Body of pancreas (tissue), 4 donors: ENCODE results near the gene DNAJB13. TPM values are rescaled to one million over a fixed set of nuclear protein-coding genes. Genes with fewer than 3 reads are reported as not detected.

Experiments used
- ATAC-seq: fragments of 150-250 bp; one replicate; pipeline ENCODE4 v1.9.1; 2016
- DNase-seq, 4 donors: peaks; one replicate each; pipeline ENCODE4 v3.0.0-alpha.2; 2019
- H3K27ac ChIP-seq, 4 donors: fragments of 200-600 bp; sonication (generic); 1 replicate in 3 of 4; 2 replicates in 1 of 4; pipeline versions ENCODE4 v1.5.1 to v1.6.1; 2016 to 2019; ENCODE audit warnings: mild to moderate bottlenecking in 1 of 4, mixed read lengths in 1 of 4, moderate library complexity in 1 of 4
- H3K27me3 ChIP-seq, 2 donors: fragments of 200-600 bp; sonication (generic); one replicate each; pipeline ENCODE4 v1.6.0; 2016; ENCODE audit warnings: mild to moderate bottlenecking in 1 of 2
- H3K36me3 ChIP-seq, 2 donors: fragments of 200-600 bp; sonication (generic); replicated peaks in 1 of 2; 2 replicates each; pipeline ENCODE4 v1.5.1; 2016; ENCODE audit warnings: low read depth in 2 of 2; ENCODE audit not compliant: insufficient read depth in 1 of 2
- H3K4me1 ChIP-seq: fragments of 200-600 bp; sonication (generic); one replicate; pipeline ENCODE4 v1.6.0; 2016
- H3K4me3 ChIP-seq, 2 donors: fragments of 200-600 bp; sonication (generic); 1 replicate in 1 of 2; 2 replicates in 1 of 2; pipeline ENCODE4 v1.5.1; 2016 to 2019
- H3K9me3 ChIP-seq, 3 donors: fragments of 200-600 bp; sonication (generic); 1 replicate in 2 of 3; 2 replicates in 1 of 3; pipeline ENCODE4 v1.5.1; 2016
- CTCF ChIP-seq, 7 experiments: fragments of 450-650 bp in 4 of 7; fragments of 200-600 bp in 3 of 7; sonication (generic) in 3 of 7; IDR thresholded peaks; one replicate each; pipeline ENCODE4 v1.5.1; 2016 to 2019; ENCODE audit warnings: antibody characterized with exemption in 7 of 7
- POLR2A ChIP-seq, 3 donors: fragments of 450-650 bp; IDR thresholded peaks; one replicate each; pipeline ENCODE4 v1.6.1; 2016; ENCODE audit warnings: antibody characterized with exemption in 3 of 3, mild to moderate bottlenecking in 2 of 3
- WGBS, 2 donors: methylation state at CpG; one replicate each; pipeline ENCODE4 v1.1.5; 2017; 5-methylcytosine and 5-hydroxymethylcytosine counted together
- intact Hi-C: fragments of 100-400 bp; cut with DNase I; formaldehyde crosslinking; loops from one replicate; pipeline ENCODE4 v1.15.1; 2023
- total RNA-seq, 2 donors: library from RNA; depleted of rRNA; stranded (reverse); fragments of >200 nt; gene quantifications; one replicate each; pipeline ENCODE4 v1.1.0, GENCODE V29; 2016

Gene DNAJB13
- total RNA-seq, 2 donors from 2014 or later, result 0.78 TPM; not detected in 1

GRCh38 chr11:73976451-73977151, 25.8 kb downstream of the DNAJB13 start:
- Histone ChIP-seq H3K36me3 (no peaks in the 10 kb centered on the region), H3K27me3 (no peaks in the 10 kb centered on the region), H3K27ac (no peak overlapping the region), H3K9me3 (no peaks in the 10 kb centered on the region), H3K4me1 (peaks cover 20% of the 10 kb centered on the region), H3K4me3 (no peak overlapping the region)
- DNase-seq (no peak), ATAC-seq (no peak)
- intact Hi-C loops, result no loop called here
- WGBS, 2 donors, result 92 to 94% methylated on average over 14 of the region's 14 CpGs
- TF ChIP-seq CTCF (IDR thresholded peaks at IDR 0.05) (no peak), POLR2A (IDR thresholded peaks at IDR 0.05) (no peak)

- intact Hi-C loops, result no loop called here
Measured at GRCh38 chr11:73977856-73978519, 27.2 kb downstream of the DNAJB13 start.

GRCh38 chr11:73978576-73979086, 27.8 kb downstream of the DNAJB13 start:
- Histone ChIP-seq H3K27me3 (no peaks in the 10 kb centered on the region), H3K36me3 (no peaks in the 10 kb centered on the region), H3K4me1 (peaks cover 34% of the 10 kb centered on the region), H3K4me3 (no peak overlapping the region), H3K9me3 (no peaks in the 10 kb centered on the region), H3K27ac (no peak overlapping the region)
- TF ChIP-seq POLR2A (IDR thresholded peaks at IDR 0.05), result no peak
- no peak for TF ChIP-seq CTCF (IDR thresholded peaks at IDR 0.05)
- ATAC-seq (no peak), DNase-seq (no peak)
- WGBS, 2 donors, result 90 to 96% methylated on average over 3 of the region's 3 CpGs
- intact Hi-C loops, result no loop called here

More at GRCh38 chr11:73977856-73978519, 27.2 kb downstream of the DNAJB13 start:
- 92 to 97% methylated on average over 15 to 18 of the region's 18 CpGs for WGBS, 2 donors
- Histone ChIP-seq H3K36me3 (no peaks in the 10 kb centered on the region), H3K4me1 (peaks cover 29% of the 10 kb centered on the region), H3K4me3 (no peak overlapping the region), H3K27me3 (no peaks in the 10 kb centered on the region), H3K9me3 (no peaks in the 10 kb centered on the region), H3K27ac (no peak overlapping the region)
- DNase-seq (no peak), ATAC-seq (no peak)
- TF ChIP-seq POLR2A (IDR thresholded peaks at IDR 0.05), result no peak
- no peak for TF ChIP-seq CTCF (IDR thresholded peaks at IDR 0.05)

GRCh38 chr11:73980001-73980961, 29.5 kb downstream of the DNAJB13 start:
- Histone ChIP-seq H3K27me3 (no peaks in the 10 kb centered on the region), H3K27ac (peak overlapping the region; percentile 7 to 90 (median 72)), H3K9me3 (no peaks in the 10 kb centered on the region), H3K4me1 (peaks cover 37% of the 10 kb centered on the region), H3K4me3 (no peak overlapping the region), H3K36me3 (no peaks in the 10 kb centered on the region)
- 35 to 36% methylated on average over 5 to 6 of the region's 6 CpGs for WGBS, 2 donors
- ATAC-seq (no peak), DNase-seq (peak; percentile 40 to 79 (median 66))
- TF ChIP-seq POLR2A (IDR thresholded peaks at IDR 0.05) (no peak), CTCF (IDR thresholded peaks at IDR 0.05) (no peak)
- intact Hi-C loops, result no loop called here
